ENCODE measurements around the gene SEPSECS. TPM values are rescaled to one million over a fixed set of nuclear protein-coding genes. Genes with fewer than 3 reads are reported as not detected.

The SEPSECS gene
- total RNA-seq, 4 donors from 2014 or later = 3.3 to 9.0 (median 7.1) TPM

DNA sequence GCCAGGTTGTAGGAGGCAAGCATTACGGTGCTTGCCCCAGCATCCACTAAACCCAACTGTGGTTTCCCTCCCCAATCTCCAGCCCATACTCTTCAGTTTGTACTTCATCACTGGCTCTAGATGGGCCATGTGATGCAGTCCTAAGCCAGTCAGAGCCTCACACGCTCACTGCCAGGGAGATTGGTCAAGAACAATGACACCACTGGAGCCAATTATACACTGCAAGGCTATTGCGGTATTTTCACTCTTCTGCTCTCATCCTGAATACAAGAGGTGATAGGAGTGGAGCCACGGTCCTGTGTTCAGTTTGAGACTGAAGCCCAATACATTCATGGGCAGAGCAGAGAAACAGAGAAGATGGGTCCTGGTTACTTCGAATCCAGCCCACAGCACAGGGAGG, 58.4 kb downstream of the SEPSECS start:
- Histone ChIP-seq H3K4me3 (no peak overlapping the region), H3K36me3 (no peaks in the 10 kb centered on the region), H3K4me1 (peaks cover 2 to 11% (median 3%) of the 10 kb centered on the region in 3 donors), H3K27ac (no peak overlapping the region), H3K9me3 (no peaks in the 10 kb centered on the region), H3K27me3 (no peaks in the 10 kb centered on the region)
- WGBS, 2 donors (ENCODE audit: low coverage in 1 of 2) = 86 to 93% methylated on average over 2 to 4 of the region's 5 CpGs
- TF ChIP-seq EP300 (IDR thresholded peaks at IDR 0.05) = no peak
- TF ChIP-seq POLR2A (IDR thresholded peaks at IDR 0.05) = no peak
- TF ChIP-seq, protein P1, sequence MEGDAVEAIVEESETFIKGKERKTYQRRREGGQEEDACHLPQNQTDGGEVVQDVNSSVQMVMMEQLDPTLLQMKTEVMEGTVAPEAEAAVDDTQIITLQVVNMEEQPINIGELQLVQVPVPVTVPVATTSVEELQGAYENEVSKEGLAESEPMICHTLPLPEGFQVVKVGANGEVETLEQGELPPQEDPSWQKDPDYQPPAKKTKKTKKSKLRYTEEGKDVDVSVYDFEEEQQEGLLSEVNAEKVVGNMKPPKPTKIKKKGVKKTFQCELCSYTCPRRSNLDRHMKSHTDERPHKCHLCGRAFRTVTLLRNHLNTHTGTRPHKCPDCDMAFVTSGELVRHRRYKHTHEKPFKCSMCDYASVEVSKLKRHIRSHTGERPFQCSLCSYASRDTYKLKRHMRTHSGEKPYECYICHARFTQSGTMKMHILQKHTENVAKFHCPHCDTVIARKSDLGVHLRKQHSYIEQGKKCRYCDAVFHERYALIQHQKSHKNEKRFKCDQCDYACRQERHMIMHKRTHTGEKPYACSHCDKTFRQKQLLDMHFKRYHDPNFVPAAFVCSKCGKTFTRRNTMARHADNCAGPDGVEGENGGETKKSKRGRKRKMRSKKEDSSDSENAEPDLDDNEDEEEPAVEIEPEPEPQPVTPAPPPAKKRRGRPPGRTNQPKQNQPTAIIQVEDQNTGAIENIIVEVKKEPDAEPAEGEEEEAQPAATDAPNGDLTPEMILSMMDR (IDR thresholded peaks at IDR 0.05) = no peak
- no peak for TF ChIP-seq POLR2AphosphoS5 (IDR thresholded peaks at IDR 0.05)
- ATAC-seq = no peak

DNA sequence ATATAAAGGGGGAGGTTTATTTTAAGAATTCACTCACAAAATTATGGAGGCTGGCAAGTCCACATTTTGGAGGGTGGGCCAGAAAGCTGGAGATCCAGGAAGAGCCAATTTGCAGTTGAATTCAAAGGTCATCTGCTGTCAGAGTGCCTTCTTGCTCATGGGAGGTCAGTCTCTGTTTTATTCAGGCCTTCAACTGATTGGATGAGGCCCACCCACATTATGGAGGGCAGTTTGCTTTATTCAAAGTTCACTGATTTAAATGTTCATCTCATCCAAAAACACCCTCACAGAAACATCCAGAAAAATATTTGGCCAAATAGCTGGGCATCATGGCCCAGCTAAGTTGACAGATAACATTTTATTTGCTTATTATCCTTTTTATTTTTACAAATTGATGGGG, 59.5 kb downstream of the SEPSECS start:
- no peak overlapping the region for H3K27ac ChIP-seq
- H3K4me3 ChIP-seq = no peak overlapping the region
- H3K4me1 ChIP-seq = peaks cover 2 to 11% (median 3%) of the 10 kb centered on the region in 3 donors
- H3K27me3 ChIP-seq = no peaks in the 10 kb centered on the region
- H3K36me3 ChIP-seq = no peaks in the 10 kb centered on the region
- no peaks in the 10 kb centered on the region for H3K9me3 ChIP-seq
- no peak for TF ChIP-seq POLR2A (IDR thresholded peaks at IDR 0.05)
- no peak for TF ChIP-seq EP300 (IDR thresholded peaks at IDR 0.05)
- TF ChIP-seq, protein P1 (IDR thresholded peaks at IDR 0.05) = no peak
- no peak for TF ChIP-seq POLR2AphosphoS5 (IDR thresholded peaks at IDR 0.05)
- no peak for ATAC-seq

DNA sequence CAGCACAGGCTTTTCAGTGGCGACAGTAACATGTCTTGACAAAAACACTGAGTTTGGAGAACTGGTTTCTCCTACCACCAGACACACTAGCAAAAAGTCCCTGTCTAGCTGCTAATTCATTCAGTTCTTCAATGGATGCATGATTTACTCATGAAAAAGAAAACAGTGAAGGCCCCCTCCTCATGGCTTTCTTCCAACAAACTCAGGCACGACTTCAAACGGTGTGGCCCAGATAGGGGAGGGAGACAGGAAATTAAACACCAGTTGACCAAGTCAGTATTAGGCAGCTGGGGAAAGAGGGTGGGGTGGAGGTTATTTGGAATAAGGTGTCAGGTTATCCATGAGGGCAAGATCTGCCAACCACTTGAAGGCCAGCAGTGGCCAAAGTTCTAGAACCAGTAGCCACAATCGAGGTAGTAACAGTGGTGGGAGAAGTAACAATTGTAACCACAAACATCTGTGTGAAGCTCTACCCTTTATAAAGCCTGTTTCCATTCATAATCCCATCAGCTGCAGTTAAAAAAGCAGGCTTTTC, 60.2 kb downstream of the SEPSECS start:
- Histone ChIP-seq H3K4me1 (peaks cover 2 to 11% (median 3%) of the 10 kb centered on the region in 3 donors), H3K4me3 (no peak overlapping the region), H3K27me3 (no peaks in the 10 kb centered on the region), H3K27ac (no peak overlapping the region), H3K36me3 (no peaks in the 10 kb centered on the region), H3K9me3 (no peaks in the 10 kb centered on the region)
- WGBS, 2 donors (ENCODE audit: low coverage in 1 of 2) = 34 to 67% methylated on average over 3 to 4 of the region's 4 CpGs
- no peak for TF ChIP-seq POLR2A (IDR thresholded peaks at IDR 0.05)
- TF ChIP-seq, protein P1 (IDR thresholded peaks at IDR 0.05) = no peak
- TF ChIP-seq EP300 (IDR thresholded peaks at IDR 0.05) = no peak
- no peak for TF ChIP-seq POLR2AphosphoS5 (IDR thresholded peaks at IDR 0.05)
- no peak for ATAC-seq

DNA sequence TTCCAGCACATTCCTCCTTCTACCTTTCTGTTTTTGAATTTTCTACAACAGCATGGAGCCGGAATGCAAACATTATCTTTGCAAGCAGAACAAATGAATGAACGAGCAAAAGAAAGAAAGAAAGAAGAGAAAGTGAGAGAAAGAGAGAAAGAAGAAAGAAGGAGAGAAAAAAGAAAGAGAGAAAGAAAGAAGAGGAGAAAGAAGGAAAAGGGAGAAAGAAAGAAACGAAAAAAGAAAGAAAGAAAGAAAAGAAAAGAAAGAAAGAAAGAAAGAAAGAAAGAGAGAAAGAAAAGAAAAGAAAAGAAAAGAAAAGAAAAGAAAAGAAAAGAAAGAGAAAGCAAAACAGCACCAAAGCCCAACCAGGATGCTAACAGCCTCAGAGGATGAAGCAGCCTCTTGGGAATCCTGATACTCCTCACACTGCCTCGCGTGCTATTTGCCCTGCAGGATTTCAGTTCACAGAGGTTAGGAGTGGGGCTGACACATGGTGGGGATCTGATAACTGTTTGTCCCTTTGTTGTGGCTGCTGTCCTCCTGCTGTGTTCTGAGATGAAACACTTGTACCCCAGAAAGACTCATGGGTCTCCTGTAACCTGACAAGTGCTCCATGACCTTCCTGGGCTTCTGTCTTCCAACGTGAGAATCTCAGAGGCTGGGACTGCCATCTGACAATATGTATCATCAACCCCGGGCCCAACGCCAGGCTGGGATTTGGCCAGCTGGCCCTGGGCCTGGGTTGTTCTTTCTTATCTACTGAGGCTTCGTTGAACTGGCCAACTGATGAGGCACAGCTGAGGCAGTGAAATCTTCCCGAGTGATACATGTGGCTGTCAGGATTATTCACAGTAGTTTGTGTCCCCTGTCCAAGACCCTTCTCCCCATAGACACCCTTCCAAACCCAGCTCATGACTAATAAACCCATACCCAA, 61.0 kb downstream of the SEPSECS start:
- whole genome bisulfite sequencing, 2 donors (ENCODE audit: low coverage in 1 of 2) = 22 to 42% methylated on average over 7 to 9 of the region's 10 CpGs
- H3K4me3 ChIP-seq = no peak overlapping the region

More for the DNA sequence above, 61.0 kb downstream of the SEPSECS start:
- Histone ChIP-seq H3K27ac (no peak overlapping the region), H3K4me1 (peaks cover 2 to 11% (median 3%) of the 10 kb centered on the region in 3 donors), H3K36me3 (no peaks in the 10 kb centered on the region), H3K9me3 (no peaks in the 10 kb centered on the region), H3K27me3 (no peaks in the 10 kb centered on the region)
- TF ChIP-seq POLR2AphosphoS5 (IDR thresholded peaks at IDR 0.05) = no peak
- no peak for TF ChIP-seq POLR2A (IDR thresholded peaks at IDR 0.05)
- TF ChIP-seq, protein P1 (IDR thresholded peaks at IDR 0.05) = no peak
- TF ChIP-seq EP300 (IDR thresholded peaks at IDR 0.05) = no peak
- ATAC-seq = peak; percentile 39
